Stomach (tissue), 9 donors: Measurements from ENCODE around the gene MYT1. TPM values are rescaled to one million over a fixed set of nuclear protein-coding genes. Genes with fewer than 3 reads are reported as not detected.
"Not testable (repeated sequence)": the region's sequence is repeated elsewhere in the genome, so short reads cannot be mapped to it uniquely, and the experiment has no call there.

Experiments
- DNase-seq, 2 donors: peaks; one replicate each; pipeline versions ENCODE4 v3.0.0 to v3.0.0-alpha.2; 2013 to 2019
- H3K27ac ChIP-seq, 5 donors: fragments of 200-600 bp in 4 of 5; sonication (generic) in 4 of 5; one replicate each; pipeline ENCODE4 v1.5.1; 2013 to 2019; ENCODE audit warnings: mild to moderate bottlenecking in 1 of 5, moderate library complexity in 1 of 5
- H3K27me3 ChIP-seq, 3 donors: fragments of 200-600 bp; sonication (generic); one replicate each; pipeline ENCODE4 v1.5.1; 2017 to 2019; ENCODE audit warnings: mixed run types in 1 of 3
- H3K36me3 ChIP-seq, 4 donors: fragments of 200-600 bp; sonication (generic); 1 replicate in 3 of 4; 2 replicates in 1 of 4; pipeline ENCODE4 v1.5.1; 2016 to 2019
- H3K4me1 ChIP-seq, 4 donors: fragments of 200-600 bp; sonication (generic); one replicate each; pipeline ENCODE4 v1.5.1; 2016 to 2019
- H3K4me3 ChIP-seq, 4 donors: fragments of 200-600 bp; sonication (generic) in 3 of 4; one replicate each; pipeline ENCODE4 v1.5.1; 2016 to 2019; ENCODE audit warnings: mild to moderate bottlenecking in 1 of 4
- H3K9me3 ChIP-seq, 4 donors: fragments of 200-600 bp; sonication (generic); one replicate each; pipeline ENCODE4 v1.5.1; 2016 to 2019
- CTCF ChIP-seq, 7 experiments: fragments of 450-650 bp in 4 of 7; fragments of 200-600 bp in 3 of 7; sonication (generic) in 3 of 7; IDR thresholded peaks; one replicate each; pipeline ENCODE4 v1.5.1; 2016 to 2019; ENCODE audit warnings: antibody characterized with exemption in 7 of 7, control low read depth in 2 of 7, mild to moderate bottlenecking in 1 of 7
- EP300 ChIP-seq: sonication (generic); formaldehyde crosslinking; IDR thresholded peaks from one replicate; pipeline ENCODE4 v1.6.1; 2017; ENCODE audit warnings: antibody characterized with exemption
- POLR2A ChIP-seq, 4 donors: fragments of 450-650 bp; IDR thresholded peaks; one replicate each; pipeline ENCODE4 v1.6.1; 2016; ENCODE audit warnings: antibody characterized with exemption in 4 of 4, control low read depth in 2 of 4, mild to moderate bottlenecking in 1 of 4, moderate library complexity in 1 of 4
- POLR2AphosphoS5 ChIP-seq, 3 donors: sonication (generic); formaldehyde crosslinking; IDR thresholded peaks; one replicate each; pipeline ENCODE4 v1.6.1; 2016; ENCODE audit warnings: antibody characterized with exemption in 3 of 3
- WGBS, 5 donors: extraction: QIAGEN DNeasy Blood & Tissue Kit in 3 of 5; methylation state at CpG; one replicate each; pipeline versions ENCODE4 v1.1.5 to v1.1.7; 2013 to 2018; 5-methylcytosine and 5-hydroxymethylcytosine counted together
- intact Hi-C: fragments of 100-400 bp; cut with DNase I; formaldehyde crosslinking; loops from one replicate; pipeline ENCODE4 v1.15.1; 2023; ENCODE audit warnings: low total_unique reads
- polyA plus RNA-seq, 3 donors: library from polyadenylated mRNA; stranded (reverse); fragments of 200-250 nt; gene quantifications; one replicate each; pipeline ENCODE4 v1.2.3, GENCODE V29; 2013
- total RNA-seq, 5 donors: library from RNA; depleted of rRNA; stranded (reverse); fragments of >200 nt; gene quantifications; one replicate each; pipeline versions ENCODE4 v1.1.0 to v1.2.3, GENCODE V29; 2014 to 2016
- donor health status: healthy with polysubstance abuse.
- donor health status: Bipolar disorder and iron deficiency.
- donor health status: healthy.

MYT1 gene
- total and polyA plus RNA-seq, 8 donors = 0.08 to 0.55 (median 0.25) TPM; not detected in 5

GRCh38 chr20:64184795-64185194, 20.5 kb downstream of the MYT1 start:
- peaks cover 0 to 38% (median 0%) of the 10 kb centered on the region in 3 donors for H3K27me3 ChIP-seq
- H3K9me3 ChIP-seq = peaks cover 0 to 5% (median 0%) of the 10 kb centered on the region in 4 donors
- intact Hi-C loops = no loop called here
- 74 to 87% (median 84%) methylated on average over 12 of the region's 12 CpGs for WGBS, 5 donors
- no peaks in the 10 kb centered on the region for H3K4me1 ChIP-seq
- no peak overlapping the region for H3K27ac ChIP-seq
- DNase-seq = no peak
- H3K36me3 ChIP-seq = no peaks in the 10 kb centered on the region
- no peak overlapping the region for H3K4me3 ChIP-seq
- no peak for TF ChIP-seq POLR2A (IDR thresholded peaks at IDR 0.05)
- TF ChIP-seq POLR2AphosphoS5 (IDR thresholded peaks at IDR 0.05) = no peak
- no peak for TF ChIP-seq EP300
- no peak for TF ChIP-seq CTCF (IDR thresholded peaks at IDR 0.05)

- intact Hi-C loops = no loop called here
- no peak for DNase-seq
- H3K36me3 ChIP-seq = no peaks in the 10 kb centered on the region
These were observed 21.1 kb downstream of the MYT1 start for GRCh38 chr20:64185276-64185900.

GRCh38 chr20:64186071-64186598, 21.9 kb downstream of the MYT1 start:
- H3K36me3 ChIP-seq = no peaks in the 10 kb centered on the region
- H3K27me3 ChIP-seq = peaks cover 0 to 49% (median 0%) of the 10 kb centered on the region in 3 donors
- TF ChIP-seq POLR2A (IDR thresholded peaks at IDR 0.05) (no peak), CTCF (IDR thresholded peaks at IDR 0.05) (no peak), EP300 (no peak), POLR2AphosphoS5 (IDR thresholded peaks at IDR 0.05) (no peak)
- no peak overlapping the region for H3K4me3 ChIP-seq
- no peaks in the 10 kb centered on the region for H3K4me1 ChIP-seq
- intact Hi-C loops = no loop called here
- H3K27ac ChIP-seq = no peak overlapping the region
- peaks cover 0 to 5% (median 0%) of the 10 kb centered on the region in 4 donors for H3K9me3 ChIP-seq
- no peak for DNase-seq
- WGBS, 5 donors = 93 to 95% (median 93%) methylated on average over 3 to 13 of the region's 13 CpGs

More at GRCh38 chr20:64185276-64185900, 21.1 kb downstream of the MYT1 start:
- 78 to 95% (median 91%) methylated on average over 6 to 9 of the region's 9 CpGs for WGBS, 5 donors
- Histone ChIP-seq H3K27me3 (peaks cover 0 to 43% (median 0%) of the 10 kb centered on the region in 3 donors), H3K9me3 (peaks cover 0 to 5% (median 0%) of the 10 kb centered on the region in 4 donors), H3K4me3 (no peak overlapping the region), H3K4me1 (no peaks in the 10 kb centered on the region), H3K27ac (no peak overlapping the region)
- TF ChIP-seq EP300 (no peak), POLR2AphosphoS5 (IDR thresholded peaks at IDR 0.05) (no peak)

GRCh38 chr20:64187213-64187612, 23.0 kb downstream of the MYT1 start:
- H3K4me3 ChIP-seq, H3K27ac ChIP-seq, DNase-seq, H3K36me3 ChIP-seq, H3K4me1 ChIP-seq, H3K9me3 ChIP-seq, intact Hi-C loops: not testable (repeated sequence)
- peaks cover 0 to 52% (median 3%) of the 10 kb centered on the region in 3 donors for H3K27me3 ChIP-seq
- WGBS, 5 donors = 92 to 97% (median 95%) methylated on average over 23 to 24 of the region's 24 CpGs

GRCh38 chr20:64188091-64188490, 23.8 kb downstream of the MYT1 start:
- peaks cover 0 to 5% (median 0%) of the 10 kb centered on the region in 4 donors for H3K9me3 ChIP-seq
- 81 to 95% (median 85%) methylated on average over 4 of the region's 4 CpGs for WGBS, 5 donors
- intact Hi-C loops = no loop called here

More at GRCh38 chr20:64188091-64188490, 23.8 kb downstream of the MYT1 start:
- no peak overlapping the region for H3K4me3 ChIP-seq
- no peak overlapping the region for H3K27ac ChIP-seq
- H3K27me3 ChIP-seq = peaks cover 0 to 54% (median 8%) of the 10 kb centered on the region in 3 donors
- DNase-seq = no peak
- TF ChIP-seq POLR2AphosphoS5 (IDR thresholded peaks at IDR 0.05) (no peak), POLR2A (IDR thresholded peaks at IDR 0.05) (no peak)
- no peaks in the 10 kb centered on the region for H3K4me1 ChIP-seq
- H3K36me3 ChIP-seq = no peaks in the 10 kb centered on the region
